IPS DF 19.7 (cell line): Measurements from ENCODE around the gene MXRA7.

ENCODE experiments used
- DNase-seq: peaks from one replicate; pipeline ENCODE4 v3.0.0-alpha.2; 2013; ENCODE audit warnings: low read depth, low spot score

The MXRA7 gene

GRCh38 chr17:76696763-76697701 lies 13.7 kb downstream of the MXRA7 start:
- DNase-seq, result no peak

- DNase-seq, result no peak
These were observed 15.5 kb downstream of the MXRA7 start for GRCh38 chr17:76695059-76695831.

DNA sequence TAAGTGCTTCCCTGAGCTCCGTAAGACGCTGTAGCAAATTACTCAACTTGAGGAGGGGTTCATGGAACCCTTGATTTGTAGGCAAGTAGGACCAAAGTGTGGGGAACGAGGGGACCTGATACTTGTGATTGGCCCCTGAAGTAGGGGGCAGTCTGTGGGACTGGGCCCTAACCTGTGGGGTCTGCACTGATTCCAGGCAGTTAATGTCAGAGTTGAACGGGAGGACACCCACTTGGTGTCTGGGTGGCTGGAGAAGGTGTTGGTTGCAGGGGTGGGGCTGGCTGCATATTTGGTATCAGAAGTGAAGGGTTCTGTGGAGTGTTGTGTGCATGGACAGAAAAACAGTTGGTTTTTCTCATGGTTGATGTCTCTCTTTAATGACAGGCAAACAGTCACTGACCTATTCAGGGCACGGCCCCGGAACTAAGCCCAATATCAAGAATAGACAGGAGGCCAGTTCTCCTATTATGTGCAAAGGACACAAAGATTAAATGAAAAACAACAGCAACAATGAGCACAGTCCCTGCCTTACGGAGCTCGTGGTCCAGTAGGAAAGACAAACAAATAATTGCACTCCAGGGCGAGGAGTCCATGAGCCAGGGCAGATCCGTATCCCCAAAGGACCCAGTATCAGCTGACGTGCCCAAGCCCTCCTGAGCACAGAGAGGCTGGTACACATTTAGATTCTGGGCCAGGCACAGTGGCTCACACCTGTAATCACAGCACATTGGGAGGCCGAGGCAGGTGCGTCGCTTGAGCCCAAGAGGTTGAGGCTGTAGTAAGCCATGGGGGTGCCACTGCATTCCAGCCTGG lies 19.2 kb downstream of the MXRA7 start:
- no peak for DNase-seq

DNA sequence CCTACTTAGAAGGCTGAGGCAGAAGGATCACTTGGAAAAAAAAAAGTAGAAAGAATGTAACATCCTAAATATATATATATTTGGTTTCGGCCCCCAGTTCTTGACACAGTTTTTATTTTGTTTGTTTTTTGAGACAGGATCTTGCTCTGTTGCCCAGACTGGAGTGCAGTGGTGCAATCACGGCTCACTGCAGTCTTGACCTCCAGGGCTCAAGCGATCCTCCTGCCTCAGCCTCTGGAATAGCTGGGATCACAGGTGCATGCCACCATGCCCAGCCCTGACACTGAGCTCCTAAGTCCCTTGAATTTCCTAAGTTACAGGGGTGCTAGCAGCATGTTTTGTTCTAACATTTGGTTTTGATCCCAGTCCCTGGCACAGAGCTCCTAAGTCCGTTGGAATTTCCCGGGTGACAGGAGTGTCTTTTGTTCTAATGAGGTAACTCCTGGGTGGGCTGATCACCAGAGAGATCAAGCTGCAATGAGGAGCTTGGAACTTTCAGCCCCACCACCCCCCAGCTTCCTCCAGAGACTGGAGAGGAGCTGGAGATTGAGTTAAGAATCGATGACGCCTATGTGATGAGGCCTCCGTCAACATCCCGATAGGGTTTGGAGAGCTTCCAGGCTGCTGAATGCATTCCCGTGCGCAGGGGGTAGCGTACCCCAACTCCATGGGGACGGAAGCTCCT lies 20.0 kb downstream of the MXRA7 start:
- DNase-seq, result no peak

DNA sequence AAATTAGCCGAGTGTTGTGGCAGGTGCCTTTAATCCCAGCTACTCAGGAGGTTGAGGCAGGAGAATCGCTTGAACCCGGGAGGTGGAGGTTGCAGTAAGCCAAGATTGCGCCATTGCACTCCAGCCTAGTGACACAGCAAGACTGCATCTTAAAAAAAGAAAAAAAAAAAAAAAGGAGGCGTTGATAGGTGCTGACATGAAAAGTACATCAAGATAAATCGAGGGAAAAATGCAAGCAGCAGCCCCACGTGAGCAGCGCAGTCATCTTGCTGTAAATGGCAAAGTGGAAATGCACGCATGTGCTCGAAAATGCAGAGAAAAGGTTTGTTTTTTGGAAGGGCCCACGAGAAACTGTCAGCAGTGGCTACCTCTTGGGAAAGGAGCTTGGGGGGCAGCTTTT lies 20.9 kb downstream of the MXRA7 start:
- DNase-seq, result no peak

GRCh38 chr17:76688165-76688622 lies 22.6 kb downstream of the MXRA7 start:
- no peak for DNase-seq

- no peak for DNase-seq
These were observed 23.2 kb downstream of the MXRA7 start for GRCh38 chr17:76687298-76688164.

GRCh38 chr17:76686538-76687297 lies 24.0 kb downstream of the MXRA7 start:
- no peak for DNase-seq

- no peak for DNase-seq
These were observed 24.9 kb downstream of the MXRA7 start for GRCh38 chr17:76685846-76686245.

DNA sequence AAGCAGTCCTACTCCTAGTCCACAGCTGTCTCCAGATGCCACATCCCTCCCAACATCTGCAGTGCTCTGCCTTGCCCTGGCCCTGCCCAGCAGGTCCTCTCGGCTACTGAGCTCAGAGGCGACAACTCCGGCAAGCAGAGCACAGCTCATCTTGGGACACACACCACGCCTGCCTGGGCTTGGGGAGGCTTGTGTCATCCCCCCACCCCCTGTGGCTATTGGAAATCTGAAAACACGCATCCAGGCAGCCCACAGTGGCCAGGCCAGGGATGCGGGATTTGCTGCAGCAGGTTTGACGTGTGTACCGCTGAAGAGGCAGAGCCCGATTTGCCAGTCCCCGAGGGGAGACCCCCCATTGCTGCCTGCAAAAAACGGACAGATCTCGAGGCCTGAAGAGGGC lies 25.4 kb downstream of the MXRA7 start:
- DNase-seq, result no peak

GRCh38 chr17:76684756-76685155 lies 26.0 kb downstream of the MXRA7 start:
- no peak for DNase-seq

DNA sequence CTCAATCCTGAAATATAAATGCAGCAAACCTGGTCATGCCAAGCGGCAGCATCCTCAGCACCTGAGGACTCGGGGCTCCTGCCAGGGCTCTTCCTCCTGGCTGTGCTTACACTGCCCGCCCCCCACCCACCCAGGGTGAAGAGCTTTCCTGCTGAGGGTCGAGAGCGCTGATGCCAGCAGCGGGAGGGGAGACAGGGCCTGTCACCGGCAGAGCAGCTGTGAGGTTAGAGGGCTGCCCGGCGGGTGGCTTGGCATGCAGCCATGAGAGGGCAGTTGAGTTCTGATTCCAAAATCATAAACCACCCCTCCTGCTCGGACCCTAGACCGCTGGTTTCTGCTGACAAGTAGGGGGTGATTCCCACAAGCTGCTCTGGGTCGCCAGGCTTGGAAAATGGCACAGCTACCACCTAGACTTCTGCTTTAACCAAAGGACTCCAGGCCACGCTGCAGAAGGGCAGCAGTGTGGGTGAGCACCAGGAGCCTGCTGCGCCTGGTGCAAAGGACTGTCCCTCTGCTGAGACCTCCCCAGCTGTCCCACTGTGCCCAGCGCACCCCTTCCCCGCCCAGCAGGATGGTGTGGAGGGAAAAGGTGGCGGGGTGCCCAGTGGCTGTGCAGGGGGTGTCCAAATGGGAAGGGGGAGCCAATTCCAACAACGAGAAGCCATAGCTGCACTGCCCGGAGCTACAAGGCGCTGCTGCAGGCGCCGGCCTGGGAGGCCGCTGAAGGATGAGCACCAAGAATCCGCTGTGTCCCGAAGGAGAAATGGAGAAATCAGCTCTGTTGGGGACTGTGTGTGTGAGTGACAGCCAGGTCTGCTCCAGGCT lies 26.6 kb downstream of the MXRA7 start:
- no peak for DNase-seq

GRCh38 chr17:76683011-76683755 lies 27.6 kb downstream of the MXRA7 start:
- DNase-seq, result no peak

GRCh38 chr17:76682296-76682695 lies 28.5 kb downstream of the MXRA7 start:
- DNase-seq, result no peak

DNA sequence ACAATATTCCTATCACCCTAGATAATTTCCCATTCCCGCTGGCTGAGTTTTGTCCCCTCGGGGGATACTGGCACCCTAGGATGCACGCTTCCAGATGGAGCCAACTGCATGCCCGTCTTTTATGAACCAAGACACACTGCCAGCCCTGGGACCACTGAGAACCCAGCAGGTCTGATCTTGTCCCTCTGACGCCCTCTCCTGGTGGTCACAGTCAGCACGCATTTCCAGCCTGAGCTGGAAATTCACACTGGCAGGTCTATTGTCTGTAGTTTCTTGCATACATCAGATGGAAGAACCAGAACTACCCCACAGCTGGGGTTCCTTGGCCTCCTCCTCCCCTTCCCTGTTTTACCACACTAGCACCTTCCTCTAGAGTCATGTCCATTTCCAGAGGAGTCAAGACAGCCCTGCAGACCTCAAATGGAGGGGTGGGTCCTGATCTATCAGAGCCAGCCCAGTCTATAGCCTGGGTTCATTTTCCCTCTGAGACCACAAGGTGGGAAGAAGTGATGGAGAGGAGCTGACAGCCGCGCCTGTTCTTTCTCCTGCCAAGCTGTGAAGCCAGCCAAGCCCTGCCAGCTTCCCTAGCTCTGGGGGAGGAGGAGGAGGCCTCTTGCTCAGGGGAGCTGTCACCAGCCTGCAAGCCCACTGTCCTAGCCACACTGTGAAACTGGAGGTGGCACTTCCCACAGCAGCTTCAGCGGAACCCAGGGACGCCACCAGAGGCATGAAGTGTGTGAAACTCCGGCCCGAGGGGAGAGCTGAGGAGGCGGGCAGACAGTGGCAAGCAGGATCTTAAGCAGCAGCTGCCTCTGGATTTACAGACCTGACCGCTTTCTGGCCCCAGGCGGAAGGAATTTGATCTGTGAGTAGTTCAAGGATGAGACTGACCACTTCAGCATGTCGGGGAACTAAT lies 29.3 kb downstream of the MXRA7 start:
- no peak for DNase-seq

DNA sequence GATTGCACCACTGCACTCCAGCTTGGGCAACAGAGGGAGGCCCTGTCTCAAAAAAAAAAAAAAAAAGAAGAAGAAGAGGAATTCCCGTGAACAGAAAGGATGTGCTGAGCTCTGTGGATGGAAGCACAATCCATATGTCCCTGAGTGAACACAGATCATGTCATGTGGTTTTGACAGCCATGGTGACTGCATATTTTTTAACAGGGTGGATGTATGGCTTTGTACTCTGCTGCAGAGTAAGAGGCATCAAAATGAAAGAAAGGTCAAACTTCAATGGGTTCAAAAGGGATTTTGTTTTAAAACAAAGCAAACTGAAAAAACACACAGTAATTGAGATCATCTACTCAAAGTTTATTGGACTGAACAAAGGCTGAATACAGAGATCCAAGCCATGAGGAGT lies 31.5 kb downstream of the MXRA7 start:
- no peak for DNase-seq

- DNase-seq, result no peak
These were observed 32.4 kb downstream of the MXRA7 start for GRCh38 chr17:76678330-76678729.
